GM21360 (cell line): ENCODE data around the gene LAMTOR3.

Experiments used
- ATAC-seq: cut with Tn5 transposase; IDR thresholded peaks from one replicate; pipeline ENCODE4 v1.9.1; 2021; ENCODE audit warnings: mild to moderate bottlenecking, moderate library complexity; ENCODE audit not compliant: unreplicated experiment

LAMTOR3 gene, protein sequence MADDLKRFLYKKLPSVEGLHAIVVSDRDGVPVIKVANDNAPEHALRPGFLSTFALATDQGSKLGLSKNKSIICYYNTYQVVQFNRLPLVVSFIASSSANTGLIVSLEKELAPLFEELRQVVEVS

DNA sequence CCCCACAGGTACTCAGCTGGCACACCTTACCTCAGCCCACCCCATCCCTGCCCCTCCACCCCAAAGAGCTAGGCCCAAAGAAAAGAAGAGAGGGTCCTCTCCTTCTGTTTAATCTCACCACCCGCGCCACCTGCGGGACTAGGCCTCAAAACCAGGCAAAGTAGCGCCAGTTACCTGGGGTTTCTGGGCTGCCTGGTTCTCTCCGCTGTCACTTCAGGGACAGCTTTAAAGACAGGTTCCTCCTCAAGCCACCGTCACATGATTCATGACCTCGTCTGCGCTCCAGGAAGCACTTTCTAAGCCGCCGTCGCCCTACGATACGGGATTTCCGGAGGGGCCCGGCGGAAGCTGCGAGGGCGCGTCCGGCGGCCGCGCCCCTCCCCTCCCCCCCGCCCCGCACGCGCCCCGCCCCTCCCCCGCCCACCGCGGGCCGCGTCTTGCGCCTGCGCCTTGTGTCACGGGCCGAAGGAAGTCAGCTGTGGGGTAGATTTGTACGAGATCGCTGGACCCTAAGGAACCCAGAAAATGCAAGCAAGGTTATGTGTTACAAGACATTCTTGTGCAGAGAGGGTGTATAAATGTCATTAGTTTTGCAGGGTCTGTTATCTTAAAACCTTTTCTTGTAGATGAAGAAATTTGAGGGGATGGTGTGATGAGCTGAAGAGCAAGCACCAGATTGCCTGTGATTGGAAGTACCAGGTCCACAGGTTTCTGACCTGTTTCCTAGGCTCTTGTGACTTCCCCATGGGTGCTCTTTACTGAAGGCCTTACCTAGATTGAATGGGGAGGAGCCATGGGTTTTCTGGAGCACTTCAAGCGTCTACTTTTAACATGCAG, at the start of gene LAMTOR3:
Gene LAMTOR3, minus strand, starts transcription at position 267 of the 837 bp plus-strand sequence. CDS start 464 bp downstream, outside the sequence.
- peak; percentile 99 for ATAC-seq

DNA sequence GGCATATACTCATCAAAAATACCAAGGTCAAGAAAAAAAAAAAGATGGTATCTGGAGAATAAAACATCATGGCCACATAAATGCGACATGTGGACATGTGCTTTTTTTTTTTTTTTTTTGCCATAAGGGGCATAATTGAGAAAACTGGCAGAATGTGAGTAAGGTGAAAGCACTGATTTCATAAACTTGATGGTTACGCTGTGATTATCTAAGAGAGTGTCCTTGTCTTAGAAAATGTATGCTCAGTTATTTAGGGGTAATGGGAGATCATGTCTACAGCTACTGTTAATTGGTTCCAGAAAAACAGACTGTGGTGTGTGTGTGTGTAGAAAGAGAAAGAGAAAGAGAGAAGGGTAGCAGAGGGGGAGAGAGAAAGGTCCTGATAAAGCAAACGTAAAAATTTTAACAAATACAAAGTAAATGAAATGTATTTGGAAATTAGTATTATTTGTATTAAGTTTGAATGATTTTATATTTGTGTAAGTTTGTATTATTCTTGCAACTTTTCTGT, 44.1 kb upstream of the LAMTOR3 start:
- no peak for ATAC-seq

DNA sequence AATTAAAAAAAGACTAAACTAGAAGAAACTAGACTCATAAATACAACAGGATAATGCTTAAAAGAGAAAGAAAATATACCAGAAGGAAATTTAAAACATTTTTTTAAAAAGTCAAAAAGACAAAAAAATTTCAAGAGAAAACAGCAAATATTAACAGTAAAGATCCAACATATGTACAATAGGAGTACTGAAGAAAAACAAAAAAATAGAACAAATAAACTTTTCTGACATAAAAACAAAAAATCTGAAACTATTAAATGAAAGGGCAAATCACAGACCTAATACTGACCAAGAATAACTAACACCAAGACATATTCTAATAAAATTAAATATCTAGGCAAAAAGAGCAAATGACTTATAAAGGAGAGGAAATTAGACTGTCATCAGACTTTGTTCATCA, 40.7 kb upstream of the LAMTOR3 start:
- no peak for ATAC-seq

DNA sequence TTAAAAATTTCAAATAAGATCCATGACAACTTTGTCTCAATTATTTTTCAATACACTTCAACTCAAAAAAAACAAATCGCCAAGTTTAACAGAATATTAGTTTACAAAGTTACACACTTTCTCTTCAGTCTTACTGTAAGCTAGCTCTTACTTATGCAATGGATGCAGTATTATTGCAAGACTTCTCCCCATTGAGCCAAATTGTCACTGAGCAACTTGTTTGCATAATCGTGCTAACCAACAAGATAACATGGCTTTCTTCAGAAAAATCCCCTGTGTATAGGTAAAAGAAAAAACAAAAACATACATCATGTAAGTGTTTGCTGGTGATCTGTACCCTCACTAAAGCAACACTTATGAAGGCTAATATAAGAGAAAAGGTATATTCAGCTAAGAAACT, 33.3 kb upstream of the LAMTOR3 start:
- ATAC-seq, result no peak

DNA sequence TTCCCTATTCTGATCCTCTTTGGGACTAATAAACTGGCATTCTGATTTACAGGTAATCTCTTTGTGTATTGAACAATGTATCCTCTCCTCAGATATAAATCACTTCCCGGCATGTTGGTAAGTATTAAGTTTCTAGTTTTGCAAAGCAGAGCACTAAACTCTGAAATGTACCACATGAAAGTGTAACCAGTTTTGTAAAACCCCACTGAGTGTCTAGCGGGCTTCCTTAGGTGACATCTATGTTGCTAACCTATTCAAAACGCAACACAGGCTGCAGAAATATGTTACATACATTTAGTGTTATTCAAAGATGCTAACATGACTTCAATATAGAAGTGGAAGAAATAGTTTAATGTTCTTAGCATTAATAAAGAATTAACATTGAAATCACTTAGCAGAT, 26.9 kb upstream of the LAMTOR3 start:
- no peak for ATAC-seq

DNA sequence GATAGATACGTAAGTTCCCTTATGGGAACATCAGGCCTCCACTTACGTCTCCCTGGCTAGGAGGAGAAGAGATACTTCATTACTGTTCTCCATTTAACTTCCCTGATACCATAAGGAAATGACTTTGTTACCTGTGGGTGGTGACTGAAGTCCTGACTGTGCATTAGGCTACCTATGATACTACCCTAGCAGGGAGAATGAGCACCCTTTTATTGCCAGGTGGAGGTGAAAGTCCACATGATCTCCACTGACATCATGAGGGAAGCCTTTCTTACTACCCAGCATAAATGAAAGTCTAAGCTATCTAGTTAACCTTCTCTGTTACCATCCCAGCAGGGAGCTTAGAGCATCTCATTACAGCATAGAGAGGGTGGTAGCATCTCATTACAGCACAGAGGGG, 24.4 kb upstream of the LAMTOR3 start:
- ATAC-seq, result no peak

DNA sequence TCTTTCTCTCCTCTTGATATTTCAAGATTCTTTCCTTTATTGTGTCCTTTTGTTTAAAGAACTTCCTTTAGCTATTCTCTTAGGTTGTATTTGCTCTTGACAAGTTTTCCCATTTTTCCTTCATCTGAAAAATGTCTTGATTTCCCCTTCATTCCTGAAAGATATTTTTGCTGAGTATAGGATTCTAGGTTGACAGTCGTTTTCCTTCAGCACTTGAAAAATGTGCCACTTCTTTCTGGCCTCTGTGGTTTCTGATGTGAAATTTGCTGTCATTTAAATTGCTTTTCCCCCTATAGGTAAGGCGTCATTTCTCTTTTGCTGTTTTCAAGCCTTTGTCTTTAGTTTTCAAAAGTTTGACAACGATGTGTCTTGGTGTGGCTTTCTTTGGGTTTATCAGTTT, 23.3 kb upstream of the LAMTOR3 start:
- no peak for ATAC-seq

DNA sequence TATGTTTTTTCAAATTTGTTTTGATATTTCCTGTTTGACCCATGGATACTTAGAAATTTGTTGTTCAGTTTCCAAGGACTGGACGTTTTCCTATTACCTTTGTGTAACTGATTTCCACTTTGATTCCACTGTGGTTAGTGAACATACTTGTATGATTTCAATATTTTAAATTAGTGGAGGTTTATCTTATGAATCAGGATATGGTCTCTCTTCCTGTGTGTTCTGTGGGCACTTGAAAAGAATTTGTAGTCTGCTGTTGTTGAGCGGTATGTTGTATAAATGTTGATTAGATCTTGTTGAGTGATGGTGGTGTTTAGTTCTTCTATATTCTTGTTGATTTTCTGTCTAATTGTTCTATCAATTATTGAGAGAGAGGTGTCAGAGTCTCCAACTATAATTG, 21.2 kb upstream of the LAMTOR3 start:
- ATAC-seq, result no peak

DNA sequence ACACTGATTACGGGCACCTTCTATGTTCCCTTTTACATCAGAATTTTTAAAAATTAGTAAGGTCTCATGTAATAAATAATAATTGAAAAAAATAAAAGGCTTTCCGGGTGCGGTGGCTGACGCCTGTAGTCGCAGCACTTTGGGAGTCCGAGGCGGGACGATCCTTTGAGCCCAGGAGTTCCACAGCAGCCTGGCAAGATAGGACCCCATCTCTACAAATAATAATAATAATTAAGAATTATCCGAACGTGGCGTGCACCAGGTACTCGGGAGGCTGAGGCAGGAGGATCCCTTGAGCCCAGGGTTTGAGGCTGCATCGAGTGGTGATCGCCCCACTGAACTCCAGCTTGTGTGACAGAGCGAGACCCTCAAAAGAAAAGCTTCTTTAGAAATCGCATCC, 771 bp upstream of the LAMTOR3 start:
- no peak for ATAC-seq

DNA sequence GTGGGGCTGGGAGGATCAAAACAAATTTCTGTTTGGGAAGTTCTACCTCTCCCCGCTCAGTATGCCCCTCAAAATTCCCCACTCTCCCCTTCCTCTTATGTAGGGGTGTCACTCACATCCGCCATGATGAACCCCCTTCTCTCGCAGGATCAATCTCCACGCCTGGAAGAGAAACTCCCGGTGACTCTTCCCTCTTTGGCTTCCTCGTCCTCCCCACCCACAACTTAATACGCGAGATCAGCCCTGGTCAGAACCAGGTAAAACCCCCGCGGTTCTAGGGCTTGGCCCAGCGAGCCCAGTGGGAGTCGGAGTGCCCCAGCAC, 427 bp downstream of the LAMTOR3 start:
- no peak for ATAC-seq

DNA sequence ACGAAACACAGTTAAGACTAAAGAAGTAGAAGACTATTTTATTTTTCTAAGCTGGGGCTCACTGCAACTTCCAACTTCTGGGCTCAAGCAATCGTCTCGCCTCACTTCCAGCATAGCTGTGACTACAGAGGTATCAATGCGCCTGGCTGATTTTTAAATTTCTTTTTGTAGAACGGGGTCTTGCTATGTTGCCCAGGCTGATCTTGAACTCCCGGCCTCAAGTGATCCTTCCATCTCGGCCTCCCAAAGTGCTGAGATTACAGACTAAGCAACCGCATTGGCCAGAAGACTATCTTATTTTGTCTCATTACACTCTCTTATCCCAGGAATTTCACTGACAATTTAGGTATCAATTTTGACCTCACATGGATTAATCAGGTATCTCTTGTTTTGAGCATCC, 1.2 kb downstream of the LAMTOR3 start:
- ATAC-seq, result no peak

DNA sequence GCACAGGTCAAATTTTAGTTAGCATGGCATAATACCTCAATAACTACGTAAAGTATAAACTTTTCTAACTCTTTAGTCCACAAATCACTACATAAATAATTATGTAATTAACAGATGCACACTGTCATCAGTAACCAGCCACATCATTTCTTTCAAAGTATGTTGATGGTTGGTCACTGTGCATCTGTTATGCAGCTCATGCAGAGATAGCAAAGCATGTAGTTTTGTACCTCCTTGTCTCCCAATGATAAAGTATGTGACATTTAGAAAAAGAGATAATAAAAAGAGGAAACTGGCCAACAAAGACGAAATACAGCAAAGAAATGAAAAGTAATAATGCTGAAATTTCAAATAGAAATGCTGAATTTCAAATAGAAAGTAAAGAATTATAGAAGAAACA, 2.9 kb downstream of the LAMTOR3 start:
- ATAC-seq, result no peak

DNA sequence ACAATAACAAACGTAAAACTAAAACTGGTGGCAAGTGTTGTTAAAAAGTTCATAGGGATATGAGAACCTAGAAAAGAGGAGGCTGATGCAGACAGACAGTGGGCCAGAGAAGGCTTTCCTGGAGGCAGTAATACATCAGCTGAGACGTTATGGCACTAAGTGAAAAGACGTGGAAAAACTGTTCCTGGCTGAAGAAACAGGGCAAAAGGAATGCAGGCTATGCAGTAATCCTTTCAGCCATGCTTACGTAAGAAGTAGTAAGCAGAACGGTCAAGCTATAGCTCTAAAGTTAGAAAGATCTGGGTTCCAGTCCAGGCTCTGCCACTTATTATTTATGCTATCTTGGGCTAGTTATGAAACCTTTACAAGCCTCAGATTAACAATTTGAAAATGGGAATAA, 6.4 kb downstream of the LAMTOR3 start:
- no peak for ATAC-seq

DNA sequence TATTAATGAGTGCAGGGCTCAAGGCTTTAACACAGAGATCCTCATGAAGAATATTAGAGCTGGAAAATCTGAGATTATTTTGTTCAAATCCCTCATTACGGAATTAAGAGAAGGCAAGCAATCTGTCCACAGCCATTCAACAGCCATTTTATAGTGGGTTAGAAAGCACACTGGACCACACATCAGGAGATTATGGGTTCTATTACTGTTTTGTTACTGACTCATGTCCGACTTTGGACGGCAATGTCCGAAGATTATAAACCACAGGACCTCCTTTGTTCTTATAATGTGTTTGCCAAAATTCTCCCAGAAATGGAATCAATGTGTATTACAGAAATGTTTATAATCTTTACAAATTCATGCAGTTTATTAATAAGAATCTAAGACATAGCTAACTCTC, 8.1 kb downstream of the LAMTOR3 start:
- no peak for ATAC-seq

DNA sequence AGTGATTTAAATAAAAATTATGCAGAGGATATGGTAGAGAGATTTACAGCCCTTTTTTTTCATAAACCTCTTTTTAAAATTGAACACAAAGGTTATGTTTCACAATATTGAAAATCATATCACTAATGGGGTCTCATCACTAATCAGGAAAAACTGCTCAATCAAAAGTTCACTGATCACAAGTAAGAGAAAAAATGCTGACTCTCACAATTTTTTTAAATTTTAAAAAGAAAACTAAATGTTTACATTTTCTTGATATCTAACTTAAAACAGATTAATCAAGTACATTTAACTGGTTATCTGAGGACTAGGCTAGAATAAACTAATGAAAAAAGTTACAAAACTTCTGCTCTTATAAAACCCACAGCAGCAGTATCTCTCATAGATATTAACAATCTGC, 8.5 kb downstream of the LAMTOR3 start:
- ATAC-seq, result no peak

DNA sequence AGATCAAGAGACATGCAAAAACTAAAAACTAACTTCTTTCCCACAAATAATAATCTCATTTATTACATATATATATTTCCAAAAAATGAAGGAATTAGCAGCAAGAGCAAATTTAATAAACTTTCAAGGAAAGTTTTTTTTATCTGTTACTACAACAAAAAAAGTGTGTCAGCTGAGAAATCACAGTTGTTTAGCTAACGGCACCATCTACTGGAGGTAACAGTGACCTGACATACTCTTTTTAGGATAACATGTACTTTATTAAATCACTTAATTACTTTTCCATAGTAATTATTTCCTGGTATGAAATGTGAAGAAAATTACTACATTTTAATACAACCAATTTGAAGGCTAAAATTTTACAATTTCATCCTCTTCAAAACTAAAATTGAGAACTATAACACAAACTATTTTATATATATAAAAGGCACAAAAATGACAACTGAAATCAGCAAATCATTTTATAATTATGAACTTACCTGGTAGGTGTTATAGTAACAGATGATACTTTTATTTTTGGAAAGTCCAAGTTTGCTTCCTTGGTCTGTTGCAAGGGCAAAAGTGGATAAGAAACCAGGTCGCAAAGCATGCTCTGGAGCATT, 9.1 kb downstream of the LAMTOR3 start:
- ATAC-seq, result peak; percentile 66

DNA sequence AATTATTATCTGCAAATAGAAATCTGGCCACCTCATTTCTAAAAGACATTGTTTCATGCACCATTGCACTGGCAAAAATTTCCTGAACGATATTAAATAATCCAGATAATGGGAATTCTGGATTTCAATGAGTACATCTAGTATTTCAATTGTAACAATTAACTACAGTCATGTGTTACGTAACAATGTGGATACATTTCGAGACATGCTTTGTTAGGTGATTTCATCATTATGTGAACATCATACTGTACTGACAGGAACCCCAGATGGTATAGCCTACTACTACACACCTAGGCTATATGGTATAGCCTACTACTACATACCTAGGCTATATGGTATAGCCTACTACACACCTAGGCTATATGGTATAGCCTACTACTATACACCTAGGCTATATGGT, 14.8 kb downstream of the LAMTOR3 start:
- ATAC-seq, result no peak

DNA sequence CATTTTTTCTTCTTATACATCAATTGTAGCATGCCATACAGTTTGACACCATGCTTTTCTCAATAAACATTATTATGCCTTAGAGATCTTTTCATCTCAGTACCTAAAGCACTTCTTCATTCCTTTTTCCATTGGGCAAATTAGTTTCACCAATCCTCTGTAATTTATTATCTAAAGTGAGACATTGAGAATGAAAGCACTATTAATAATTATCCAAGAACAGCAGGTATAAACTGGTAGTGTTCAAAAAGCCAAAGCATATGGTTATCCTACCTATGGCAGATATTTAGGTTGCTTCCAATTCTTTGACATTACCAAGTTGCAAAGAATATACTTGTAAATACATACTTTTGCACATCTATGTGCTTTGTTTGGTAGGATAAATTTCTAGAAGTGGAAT, 15.6 kb downstream of the LAMTOR3 start:
- no peak for ATAC-seq

DNA sequence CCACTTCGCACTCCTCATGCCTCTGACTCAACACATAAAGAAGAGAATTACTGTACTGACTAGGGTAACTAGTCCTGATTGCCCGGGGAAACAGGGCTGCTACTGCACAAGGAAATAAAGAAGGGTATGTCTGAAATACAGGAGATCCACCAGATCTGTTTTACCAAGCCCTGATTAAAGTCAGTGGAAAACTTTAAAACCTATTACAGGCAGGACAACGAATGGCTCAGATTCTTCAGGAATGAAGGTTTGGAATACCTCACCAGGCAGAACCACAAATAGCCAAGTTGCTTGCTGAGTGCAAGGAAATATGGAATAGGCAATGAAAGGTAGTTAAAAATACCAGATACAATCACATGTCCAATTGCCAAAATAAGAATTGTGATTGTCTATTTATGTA, 17.3 kb downstream of the LAMTOR3 start:
- no peak for ATAC-seq

DNA sequence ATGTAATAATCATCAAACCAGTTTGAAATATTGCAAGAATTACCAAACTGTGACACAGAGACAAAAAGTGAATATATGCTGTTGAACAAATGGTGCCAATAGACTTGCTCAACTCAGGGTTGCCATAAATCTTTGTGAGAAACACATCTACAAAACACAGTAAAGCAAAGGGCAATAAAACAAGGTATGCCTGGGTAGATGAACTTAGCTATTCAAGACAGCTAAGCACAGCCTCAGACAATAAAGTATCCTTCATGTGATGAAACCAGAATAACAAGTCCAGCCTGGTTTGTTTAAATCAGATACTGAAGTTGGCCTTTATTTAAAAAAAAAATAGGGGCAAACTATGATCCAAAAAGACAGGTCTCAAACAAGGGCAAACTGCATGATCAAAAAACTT, 19.2 kb downstream of the LAMTOR3 start:
- ATAC-seq, result no peak

DNA sequence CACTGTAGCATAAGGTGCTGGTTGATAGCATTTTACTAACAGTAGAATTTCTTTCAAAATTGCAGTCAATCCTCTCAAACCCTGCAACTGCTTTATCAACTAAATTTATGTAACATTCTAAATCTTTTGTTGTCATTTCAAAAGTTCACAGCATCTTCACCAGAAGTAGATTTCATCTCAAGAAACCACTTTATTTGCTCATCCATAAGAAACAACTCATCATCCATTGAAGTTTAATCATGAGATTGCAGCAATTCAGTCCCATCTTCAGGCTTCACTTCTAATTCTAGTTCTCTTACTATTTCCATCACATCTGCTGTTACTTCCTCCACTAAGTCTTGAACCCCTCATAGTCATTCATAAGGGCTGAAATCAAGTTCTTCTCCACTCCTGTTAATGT, 21.7 kb downstream of the LAMTOR3 start:
- no peak for ATAC-seq

DNA sequence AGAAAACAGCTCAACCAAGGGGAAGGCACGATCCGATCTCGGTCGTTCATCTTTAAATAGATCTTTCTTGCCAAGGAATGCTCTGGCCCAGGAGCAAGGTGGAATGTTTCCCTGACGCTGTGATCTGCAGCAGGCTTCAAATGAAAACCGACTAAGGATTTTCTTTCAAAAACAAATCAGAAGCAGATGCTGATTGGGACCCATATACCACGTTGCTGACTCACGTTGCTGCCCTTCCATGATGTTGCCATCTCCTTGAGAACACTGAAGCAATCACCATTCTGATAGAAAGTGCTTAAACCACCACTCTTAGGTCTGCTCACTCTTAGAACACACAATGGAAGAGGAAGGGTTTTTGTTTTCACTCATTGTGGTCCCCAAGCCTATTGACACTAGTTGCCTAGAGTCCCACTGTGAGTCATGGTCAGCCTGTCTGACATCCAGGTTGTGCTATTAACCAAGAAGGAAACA, 26.1 kb downstream of the LAMTOR3 start:
- no peak for ATAC-seq
